HepG2 (cell line): ENCODE data around the gene FOXRED2. TPM values are rescaled to one million over a fixed set of nuclear protein-coding genes. Genes with fewer than 3 reads are reported as not detected.
A peak's percentile ranks its signal among the peaks of the same experiment; 100 is the strongest.

Experiments
- ATAC-seq: fragments of 200-7000 bp; cut with Tn5 transposase; 3 replicates; pipeline ENCODE4 v1.9.1; 2020; ENCODE audit warnings: mild to moderate bottlenecking, moderate library complexity
- BruUV-seq: library from RNA; stranded (reverse); fragments of 400-500 nt; replicated peaks from 2 replicates; lab custom pipeline; 2021; lab: Mats Ljungman, UMichigan
- CTCF ChIA-PET: fragments of 300-600 bp; formaldehyde crosslinking; extraction: SDS; loops from one replicate; lab custom pipeline; 2021; ENCODE audit warnings: low total read pairs, inconsistent platforms, low intra/inter-chr PET ratio; lab: Yijun Ruan, JAX
- POLR2A ChIA-PET: fragments of 350-600 bp; sonication (Branson Sonifier 250); formaldehyde crosslinking; loops from one replicate; lab custom pipeline; 2020; ENCODE audit warnings: antibody characterized with exemption, inconsistent platforms; lab: Yijun Ruan, JAX
- DNase-seq: peaks from one replicate; pipeline ENCODE4 v3.0.0-alpha.2; 2015; ENCODE audit warnings: low spot score
- FAIRE-seq: peaks from 3 replicates; lab custom pipeline; 2011; peaks lifted over from hg19 to GRCh38; lab: Jason Lieb, UNC
- H2AFZ ChIP-seq: one replicate; pipeline ENCODE4 v1.6.1; 2011; ENCODE audit warnings: low read length, inconsistent platforms
- H3K27ac ChIP-seq: fragments of 300-600 bp; 3 replicates; pipeline ENCODE4 v1.8.0; 2011; ENCODE audit warnings: mixed run types, mild to moderate bottlenecking, mixed read lengths, low read length, inconsistent platforms; ENCODE audit not compliant: insufficient read depth; ENCODE audit errors: extremely low read length
- H3K27me3 ChIP-seq, 2 experiments: fragments of 200-600 bp in 1 of 2; 2 replicates in 1 of 2; 3 replicates in 1 of 2; pipeline versions ENCODE4 v1.6.0 to v1.8.0; 2011; ENCODE audit warnings: low read length in 2 of 2, mild to moderate bottlenecking in 2 of 2, moderate library complexity in 2 of 2, inconsistent platforms in 1 of 2; ENCODE audit not compliant: insufficient read depth in 2 of 2, control insufficient read depth in 1 of 2
- H3K36me3 ChIP-seq, 2 experiments: fragments of 200-600 bp in 1 of 2; replicated peaks in 1 of 2; 2 replicates in 1 of 2; 3 replicates in 1 of 2; pipeline versions ENCODE4 v1.5.1 to v1.8.0; 2011; ENCODE audit warnings: low read length in 2 of 2, inconsistent platforms in 1 of 2; ENCODE audit not compliant: insufficient read depth in 2 of 2, control insufficient read depth in 1 of 2
- H3K4me1 ChIP-seq: 2 replicates; pipeline ENCODE4 v1.5.1; 2012; ENCODE audit warnings: low read length, inconsistent platforms; ENCODE audit not compliant: insufficient read depth
- H3K4me2 ChIP-seq: 2 replicates; pipeline ENCODE4 v1.6.0; 2011; ENCODE audit warnings: low read depth, low read length, inconsistent platforms
- H3K4me3 ChIP-seq, 3 experiments: fragments of 200-600 bp in 1 of 3; sonication (generic), shearing (Covaris generic) in 1 of 3; replicated peaks in 1 of 3; 2 replicates each; pipeline ENCODE4 v1.5.1; 2011 to 2016; ENCODE audit warnings: low read length in 3 of 3, inconsistent platforms in 2 of 3, low read depth in 2 of 3, mild to moderate bottlenecking in 2 of 3, control low read depth in 1 of 3, mixed read lengths in 1 of 3; ENCODE audit not compliant: insufficient read depth in 1 of 3
- H3K79me2 ChIP-seq: one replicate; pipeline ENCODE4 v1.6.1; 2011; ENCODE audit warnings: low read length, inconsistent platforms; ENCODE audit not compliant: insufficient read depth
- H3K9ac ChIP-seq: 2 replicates; pipeline ENCODE4 v1.6.0; 2011; ENCODE audit warnings: mild to moderate bottlenecking, low read depth, low read length, inconsistent platforms; ENCODE audit not compliant: insufficient read depth
- H3K9me3 ChIP-seq: 2 replicates; pipeline ENCODE4 v1.5.1; 2012; ENCODE audit warnings: mild to moderate bottlenecking, low read length
- H4K20me1 ChIP-seq: 2 replicates; pipeline ENCODE4 v1.6.0; 2011; ENCODE audit warnings: inconsistent platforms, mild to moderate bottlenecking, low read length, moderate library complexity; ENCODE audit not compliant: insufficient read depth
- DNMT1 ChIP-seq: sonication (generic); formaldehyde crosslinking; IDR thresholded peaks from 2 replicates; pipeline ENCODE4 v1.5.1; 2020; ENCODE audit warnings: mild to moderate bottlenecking, missing genetic modification reagents
- HOXA3 ChIP-seq: sonication (generic); formaldehyde crosslinking; IDR thresholded peaks from 2 replicates; pipeline ENCODE4 v1.5.0; 2020; ENCODE audit warnings: missing genetic modification reagents
- MED1 ChIP-seq: sonication (generic); formaldehyde crosslinking; IDR thresholded peaks from 2 replicates; pipeline ENCODE4 v1.4.0; 2020; ENCODE audit warnings: missing genetic modification reagents
- NCOA1 ChIP-seq: sonication (generic); formaldehyde crosslinking; IDR thresholded peaks from 2 replicates; pipeline ENCODE4 v1.9.0; 2021; ENCODE audit warnings: missing genetic modification reagents
- NFRKB ChIP-seq: fragments of 450-650 bp; IDR thresholded peaks from 2 replicates; pipeline ENCODE4 v1.6.1; 2017
- ZBTB38 ChIP-seq: sonication (generic); formaldehyde crosslinking; IDR thresholded peaks from 2 replicates; pipeline ENCODE4 v1.5.1; 2020; ENCODE audit warnings: mild to moderate bottlenecking, missing genetic modification reagents
- ZFY ChIP-seq: sonication (generic); formaldehyde crosslinking; IDR thresholded peaks from 2 replicates; pipeline ENCODE4 v1.4.0; 2020; ENCODE audit warnings: missing genetic modification reagents
- ZNF230 ChIP-seq: sonication (generic); formaldehyde crosslinking; IDR thresholded peaks from 2 replicates; pipeline ENCODE4 v1.4.0; 2020; ENCODE audit warnings: mild to moderate bottlenecking, missing genetic modification reagents
- ZNF674 ChIP-seq: sonication (generic); formaldehyde crosslinking; IDR thresholded peaks from 2 replicates; pipeline ENCODE4 v1.5.0; 2020; ENCODE audit warnings: low read depth, mild to moderate bottlenecking, missing genetic modification reagents
- ZNF782 ChIP-seq: sonication (generic); formaldehyde crosslinking; IDR thresholded peaks from 2 replicates; pipeline ENCODE4 v1.4.0; 2020; ENCODE audit warnings: missing genetic modification reagents, mild to moderate bottlenecking, borderline replicate concordance
- WGBS: methylation state at CpG from one replicate; pipeline ENCODE4 v1.1.6; 2017; ENCODE audit warnings: low lambda C conversion rate; 5-methylcytosine and 5-hydroxymethylcytosine counted together
- in situ Hi-C: cut with HindIII; loops from 2 replicates; pipeline ENCODE4 v1.10.0; 2017; ENCODE audit warnings: low pct_unique_long_range_greater_than_20kb; ENCODE audit not compliant: extremely low pct_ligation_motif_present
- intact Hi-C: fragments of 100-400 bp; cut with micrococcal nuclease; formaldehyde crosslinking; loops from one replicate; pipeline ENCODE4 v1.10.0; 2022; ENCODE audit not compliant: unreplicated experiment
- polyA plus RNA-seq, 8 experiments: library from polyadenylated mRNA; depleted of rRNA in 3 of 8; stranded (reverse) in 7 of 8; unstranded in 1 of 8; fragments of >200 nt; fragmentation: Illumina TruSeq in 4 of 8; extraction: Trizol in 4 of 8; gene quantifications; 2 replicates each; pipeline versions ENCODE4 v1.2.1 to v1.2.3, GENCODE V29; 2011 to 2016; ENCODE audit warnings: low read depth in 4 of 8, missing spikeins in 1 of 8, mixed read lengths in 1 of 8; ENCODE audit not compliant: insufficient read depth in 1 of 8
- total RNA-seq, 5 experiments: library from RNA; depleted of rRNA; stranded (reverse); fragments of >200 nt; fragmentation: Illumina TruSeq; extraction: Trizol; gene quantifications; 2 replicates each; pipeline ENCODE4 v1.2.3, GENCODE V29; 2016; ENCODE audit warnings: low read depth in 1 of 5
- TF ChIP-seq, protein P1 (sequence below): sonication (generic); formaldehyde crosslinking; IDR thresholded peaks from 2 replicates; pipeline ENCODE4 v1.5.1; 2020; ENCODE audit warnings: missing genetic modification reagents, mild to moderate bottlenecking, borderline replicate concordance
- TF ChIP-seq, protein P2 (sequence below): sonication (generic); formaldehyde crosslinking; IDR thresholded peaks from 2 replicates; pipeline ENCODE4 v1.4.0; 2020; ENCODE audit warnings: missing genetic modification reagents
- TF ChIP-seq, protein P3 (sequence below): sonication (generic); formaldehyde crosslinking; IDR thresholded peaks from 2 replicates; pipeline ENCODE4 v1.4.0; 2020; ENCODE audit warnings: mild to moderate bottlenecking, missing genetic modification reagents

Gene FOXRED2
- total and polyA plus RNA-seq, 2 of the 13 experiments (the other 11 are each of a cell fraction or from before 2014, with no cell fraction given), result 9.3 to 28.1 TPM

DNA sequence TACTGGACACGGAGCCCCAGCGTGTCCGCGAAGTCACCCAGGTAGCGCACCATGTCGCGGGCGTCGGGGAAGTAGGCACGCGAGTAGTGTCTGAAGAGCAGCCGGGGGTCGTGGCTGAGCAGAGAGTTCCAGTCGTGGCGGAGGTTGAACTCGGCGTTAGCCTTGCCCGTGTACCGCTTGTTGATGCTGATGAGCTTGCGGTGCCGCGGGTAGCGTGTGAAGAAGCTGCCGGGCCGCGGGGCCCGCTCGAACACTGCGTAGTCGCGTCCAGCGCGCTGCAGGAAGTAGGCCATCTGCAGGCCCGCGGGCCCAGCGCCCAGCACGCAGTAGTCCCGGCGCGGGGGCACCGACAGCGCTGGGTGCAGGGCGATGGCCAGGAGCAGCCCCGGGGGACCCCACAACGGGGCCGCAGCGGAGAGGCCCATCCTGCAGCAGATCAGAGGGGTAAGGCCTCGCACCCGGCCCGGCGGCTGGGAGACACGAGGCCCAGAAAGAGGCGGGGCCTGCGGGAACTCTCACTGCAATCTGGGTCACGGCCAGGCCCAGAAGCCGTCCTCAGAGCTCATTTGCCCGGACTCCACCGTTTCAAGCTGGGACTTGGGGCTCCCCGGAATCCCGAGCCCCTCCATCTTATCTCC lies 723 bp downstream of the FOXRED2 start:
- CTCF ChIA-PET, result no interaction called here
- intact Hi-C loops, result no loop called here
- Histone ChIP-seq H4K20me1 (no peaks in the 10 kb centered on the region), H3K4me3 (peak overlapping the region; percentile 45 to 66 (median 52); a peak in 5 of 6 replicates), H3K27me3 (no peaks in the 10 kb centered on the region), H3K79me2 (peaks cover 11% of the 10 kb centered on the region), H3K36me3 (peaks cover 5 to 33% of the 10 kb centered on the region in 2 experiments), H3K4me1 (peaks cover 42% of the 10 kb centered on the region), H3K27ac (peak overlapping the region; percentile 76), H3K4me2 (peak overlapping the region; percentile 70), H2AFZ (no peak overlapping the region), H3K9me3 (no peaks in the 10 kb centered on the region), H3K9ac (peak overlapping the region; percentile 60)
- POLR2A ChIA-PET, result interaction anchor here (1.1 to 2.0 kb wide), 4 partner anchors 12 to 162 kb away, joined by 3 to 13 read pairs (median 3); partner anchors contain the start of gene TXN2
- TSS peak; percentile 49 for BruUV-seq
- ATAC-seq (peak; percentile 2; the same call in 2 of the 3 replicates), DNase-seq (no peak), FAIRE-seq (no peak)
- 96% methylated on average over 33 of the region's 60 CpGs for WGBS
- in situ Hi-C loops, result no loop called here
- TF ChIP-seq ZFY (CRISPR knock-in tag) (no peak), ZNF674 (CRISPR knock-in tag) (0 out of 2 replicates have a peak, but pooled peaks have one; percentile 10), ZNF230 (peak; percentile 17; the same call in 1 of the 2 replicates), ZBTB38 (peak; percentile 97), NFRKB (no peak), MED1 (CRISPR knock-in tag) (no peak), HOXA3 (peak; percentile 42; the same call in 1 of the 2 replicates), ZNF782 (0 out of 2 replicates have a peak, but pooled peaks have one; percentile 50), DNMT1 (0 out of 2 replicates have a peak, but pooled peaks have one; percentile 39), NCOA1 (CRISPR knock-in tag) (peak; percentile 8; the same call in 1 of the 2 replicates)
- TF ChIP-seq, protein P1, sequence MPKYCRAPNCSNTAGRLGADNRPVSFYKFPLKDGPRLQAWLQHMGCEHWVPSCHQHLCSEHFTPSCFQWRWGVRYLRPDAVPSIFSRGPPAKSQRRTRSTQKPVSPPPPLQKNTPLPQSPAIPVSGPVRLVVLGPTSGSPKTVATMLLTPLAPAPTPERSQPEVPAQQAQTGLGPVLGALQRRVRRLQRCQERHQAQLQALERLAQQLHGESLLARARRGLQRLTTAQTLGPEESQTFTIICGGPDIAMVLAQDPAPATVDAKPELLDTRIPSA (CRISPR knock-in tag), result 0 out of 2 replicates have a peak, but pooled peaks have one; percentile 52
- TF ChIP-seq, protein P2, sequence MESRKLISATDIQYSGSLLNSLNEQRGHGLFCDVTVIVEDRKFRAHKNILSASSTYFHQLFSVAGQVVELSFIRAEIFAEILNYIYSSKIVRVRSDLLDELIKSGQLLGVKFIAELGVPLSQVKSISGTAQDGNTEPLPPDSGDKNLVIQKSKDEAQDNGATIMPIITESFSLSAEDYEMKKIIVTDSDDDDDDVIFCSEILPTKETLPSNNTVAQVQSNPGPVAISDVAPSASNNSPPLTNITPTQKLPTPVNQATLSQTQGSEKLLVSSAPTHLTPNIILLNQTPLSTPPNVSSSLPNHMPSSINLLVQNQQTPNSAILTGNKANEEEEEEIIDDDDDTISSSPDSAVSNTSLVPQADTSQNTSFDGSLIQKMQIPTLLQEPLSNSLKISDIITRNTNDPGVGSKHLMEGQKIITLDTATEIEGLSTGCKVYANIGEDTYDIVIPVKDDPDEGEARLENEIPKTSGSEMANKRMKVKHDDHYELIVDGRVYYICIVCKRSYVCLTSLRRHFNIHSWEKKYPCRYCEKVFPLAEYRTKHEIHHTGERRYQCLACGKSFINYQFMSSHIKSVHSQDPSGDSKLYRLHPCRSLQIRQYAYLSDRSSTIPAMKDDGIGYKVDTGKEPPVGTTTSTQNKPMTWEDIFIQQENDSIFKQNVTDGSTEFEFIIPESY, result peak; percentile 75
- TF ChIP-seq, protein P3, sequence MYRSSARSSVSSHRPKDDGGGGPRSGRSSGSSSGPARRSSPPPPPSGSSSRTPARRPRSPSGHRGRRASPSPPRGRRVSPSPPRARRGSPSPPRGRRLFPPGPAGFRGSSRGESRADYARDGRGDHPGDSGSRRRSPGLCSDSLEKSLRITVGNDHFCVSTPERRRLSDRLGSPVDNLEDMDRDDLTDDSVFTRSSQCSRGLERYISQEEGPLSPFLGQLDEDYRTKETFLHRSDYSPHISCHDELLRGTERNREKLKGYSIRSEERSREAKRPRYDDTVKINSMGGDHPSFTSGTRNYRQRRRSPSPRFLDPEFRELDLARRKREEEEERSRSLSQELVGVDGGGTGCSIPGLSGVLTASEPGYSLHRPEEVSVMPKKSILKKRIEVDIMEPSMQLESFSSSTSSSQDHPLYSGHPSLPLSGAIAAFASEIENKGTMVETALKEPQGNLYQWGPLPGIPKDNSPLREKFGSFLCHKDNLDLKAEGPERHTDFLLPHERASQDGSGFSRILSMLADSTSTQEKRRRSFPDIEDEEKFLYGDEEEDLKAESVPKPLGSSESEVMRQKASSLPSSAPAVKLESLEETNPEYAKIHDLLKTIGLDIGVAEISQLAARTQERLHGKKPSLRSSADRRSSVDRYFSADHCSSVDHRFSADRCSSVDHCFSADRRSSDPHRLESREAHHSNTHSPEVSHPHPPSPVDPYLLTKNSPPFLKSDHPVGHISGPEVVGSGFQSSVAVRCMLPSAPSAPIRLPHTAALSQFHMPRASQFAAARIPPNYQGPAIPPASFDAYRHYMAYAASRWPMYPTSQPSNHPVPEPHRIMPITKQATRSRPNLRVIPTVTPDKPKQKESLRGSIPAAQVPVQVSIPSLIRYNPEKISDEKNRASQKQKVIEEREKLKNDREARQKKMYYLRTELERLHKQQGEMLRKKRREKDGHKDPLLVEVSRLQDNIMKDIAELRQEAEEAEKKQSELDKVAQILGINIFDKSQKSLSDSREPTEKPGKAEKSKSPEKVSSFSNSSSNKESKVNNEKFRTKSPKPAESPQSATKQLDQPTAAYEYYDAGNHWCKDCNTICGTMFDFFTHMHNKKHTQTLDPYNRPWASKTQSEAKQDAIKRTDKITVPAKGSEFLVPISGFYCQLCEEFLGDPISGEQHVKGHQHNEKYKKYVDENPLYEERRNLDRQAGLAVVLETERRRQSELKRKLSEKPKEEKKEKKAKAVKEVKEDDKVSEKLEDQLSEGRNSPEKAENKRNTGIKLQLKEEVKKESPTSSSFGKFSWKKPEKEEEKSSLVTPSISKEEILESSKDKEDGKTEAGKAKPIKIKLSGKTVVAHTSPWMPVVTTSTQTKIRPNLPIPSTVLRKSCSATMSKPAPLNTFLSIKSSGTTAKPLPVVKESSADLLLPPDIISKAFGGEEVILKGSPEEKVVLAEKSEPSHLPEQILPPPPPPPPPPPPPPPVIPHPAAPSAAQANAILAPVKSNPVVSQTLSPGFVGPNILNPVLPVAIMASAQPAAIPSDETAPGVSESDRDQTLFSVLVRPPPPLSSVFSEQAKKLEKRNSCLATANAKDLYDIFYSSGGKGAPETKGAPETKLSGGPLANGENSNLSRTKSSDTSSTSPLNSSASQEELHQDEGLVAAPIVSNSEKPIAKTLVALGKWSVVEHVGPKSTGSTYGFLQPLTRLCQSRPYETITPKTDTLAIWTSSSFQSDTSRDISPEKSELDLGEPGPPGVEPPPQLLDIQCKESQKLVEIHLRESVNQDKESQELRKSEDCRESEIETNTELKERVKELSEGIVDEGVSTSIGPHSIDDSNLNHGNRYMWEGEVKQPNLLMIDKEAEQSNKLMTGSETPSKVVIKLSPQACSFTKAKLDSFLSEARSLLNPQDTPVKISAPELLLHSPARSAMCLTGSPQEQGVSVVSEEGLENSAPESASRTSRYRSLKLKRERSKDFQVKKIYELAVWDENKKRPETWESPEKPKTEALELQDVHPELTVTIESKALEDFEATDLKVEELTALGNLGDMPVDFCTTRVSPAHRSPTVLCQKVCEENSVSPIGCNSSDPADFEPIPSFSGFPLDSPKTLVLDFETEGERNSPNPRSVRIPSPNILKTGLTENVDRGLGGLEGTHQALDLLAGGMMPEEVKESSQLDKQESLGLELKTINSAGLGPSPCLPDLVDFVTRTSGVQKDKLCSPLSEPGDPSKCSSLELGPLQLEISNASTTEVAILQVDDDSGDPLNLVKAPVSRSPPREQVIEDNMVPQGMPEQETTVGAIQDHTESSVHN, result 0 out of 2 replicates have a peak, but pooled peaks have one; percentile 38
